A673 (cell line): ENCODE measurements around the gene PPP1R16B. TPM values are rescaled to one million over a fixed set of nuclear protein-coding genes. Genes with fewer than 3 reads are reported as not detected.

ENCODE experiments used
- BruUV-seq: library from RNA; stranded (reverse); fragments of 400-500 nt; replicated peaks from 2 replicates; lab custom pipeline; 2021; lab: Mats Ljungman, UMichigan
- CTCF ChIA-PET: fragments of 300-600 bp; sonication (Branson Sonifier 250); formaldehyde crosslinking; loops from one replicate; lab custom pipeline; 2022; ENCODE audit warnings: antibody characterized with exemption; lab: Charles Lee
- POLR2A ChIA-PET: fragments of 300-600 bp; sonication (Branson Sonifier 250); formaldehyde crosslinking; loops from one replicate; lab custom pipeline; 2022; ENCODE audit warnings: antibody characterized with exemption; ENCODE audit not compliant: low non-redundant PET; lab: Charles Lee
- DNase-seq: peaks from one replicate; pipeline ENCODE4 v3.0.0-alpha.2; 2015; ENCODE audit warnings: low spot score
- H3K27ac ChIP-seq: fragments of 200-600 bp; sonication (generic); 2 replicates; pipeline ENCODE4 v1.5.1; 2016; ENCODE audit warnings: mixed run types, low read depth, mild to moderate bottlenecking, mixed read lengths, antibody characterized with exemption, low read length; ENCODE audit not compliant: poor library complexity, severe bottlenecking
- H3K27me3 ChIP-seq: fragments of 200-600 bp; sonication (generic); replicated peaks from 2 replicates; pipeline ENCODE4 v1.6.1; 2017; ENCODE audit warnings: mixed run types, low read depth, mild to moderate bottlenecking, mixed read lengths, antibody characterized with exemption, low read length; ENCODE audit not compliant: insufficient read depth, poor library complexity
- H3K36me3 ChIP-seq: fragments of 200-600 bp; sonication (generic); 2 replicates; pipeline ENCODE4 v1.6.1; 2016; ENCODE audit warnings: mixed run types, mild to moderate bottlenecking, mixed read lengths, antibody characterized with exemption, low read length; ENCODE audit not compliant: insufficient read depth, poor library complexity, severe bottlenecking
- H3K4me1 ChIP-seq: fragments of 200-600 bp; sonication (generic); 2 replicates; pipeline ENCODE4 v1.6.1; 2017; ENCODE audit warnings: mixed run types, mild to moderate bottlenecking, mixed read lengths, antibody characterized with exemption, low read length; ENCODE audit not compliant: insufficient read depth, poor library complexity, severe bottlenecking
- H3K4me3 ChIP-seq: fragments of 200-600 bp; sonication (generic); 2 replicates; pipeline ENCODE4 v1.5.1; 2016; ENCODE audit warnings: low read depth, mixed run types, mild to moderate bottlenecking, mixed read lengths, low read length; ENCODE audit not compliant: poor library complexity, severe bottlenecking
- H3K9me3 ChIP-seq: fragments of 200-600 bp; sonication (generic); 2 replicates; pipeline ENCODE4 v1.6.1; 2016; ENCODE audit warnings: mixed run types, low read depth, mild to moderate bottlenecking, mixed read lengths, antibody characterized with exemption, low read length; ENCODE audit not compliant: poor library complexity, severe bottlenecking
- CTCF ChIP-seq: fragments of 300-800, 200-600 bp; sonication (generic); conservative IDR thresholded peaks from 2 replicates; pipeline ENCODE4 v1.5.1; 2017; ENCODE audit warnings: low read depth, mild to moderate bottlenecking, antibody characterized with exemption, low read length, moderate library complexity, mixed read lengths
- EZH2 ChIP-seq: fragments of 200-600 bp; sonication (generic); IDR thresholded peaks from 2 replicates; pipeline ENCODE4 v1.6.1; 2017; ENCODE audit warnings: borderline replicate concordance, low read depth, mild to moderate bottlenecking, mixed read lengths, antibody characterized with exemption, low read length; ENCODE audit not compliant: poor library complexity, severe bottlenecking
- intact Hi-C: fragments of 100-400 bp; cut with micrococcal nuclease; formaldehyde crosslinking; loops from one replicate; pipeline ENCODE4 v1.10.0; 2022; ENCODE audit not compliant: unreplicated experiment
- total RNA-seq: library from RNA; stranded (reverse); gene quantifications from 2 replicates; pipeline ENCODE4 v1.2.3, GENCODE V29; 2021

Gene PPP1R16B
- total RNA-seq, 1 experiment from 2014 or later = 0.17 TPM

DNA sequence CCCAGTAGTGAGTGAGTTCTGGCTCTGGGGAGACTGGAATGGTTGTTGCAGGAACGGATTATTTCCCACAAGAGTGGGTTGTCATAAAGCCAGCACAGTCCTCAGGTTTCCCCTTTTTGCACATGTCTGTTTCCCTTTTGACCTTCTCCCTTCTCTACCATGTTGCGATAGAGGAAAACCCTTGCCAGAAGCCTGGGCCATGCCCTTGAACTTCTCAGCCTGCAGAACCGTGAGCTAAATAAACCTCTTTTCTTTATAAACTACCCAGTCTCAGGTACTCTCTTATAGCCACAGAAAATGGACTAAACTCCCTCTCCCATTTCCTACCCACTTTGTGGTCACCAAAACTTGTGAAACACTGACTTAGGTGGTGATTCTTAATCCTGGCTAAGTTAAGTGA lies 7.2 kb upstream of the PPP1R16B start:
- Histone ChIP-seq H3K27ac (no peak overlapping the region), H3K36me3 (no peaks in the 10 kb centered on the region), H3K4me3 (no peak overlapping the region), H3K27me3 (no peaks in the 10 kb centered on the region), H3K9me3 (no peaks in the 10 kb centered on the region), H3K4me1 (no peaks in the 10 kb centered on the region)
- POLR2A ChIA-PET = no interaction called here
- BruUV-seq = no TSS peak
- DNase-seq = no peak
- intact Hi-C loops = no loop called here
- CTCF ChIA-PET = no interaction called here
- TF ChIP-seq EZH2 (no peak), CTCF (no peak)

DNA sequence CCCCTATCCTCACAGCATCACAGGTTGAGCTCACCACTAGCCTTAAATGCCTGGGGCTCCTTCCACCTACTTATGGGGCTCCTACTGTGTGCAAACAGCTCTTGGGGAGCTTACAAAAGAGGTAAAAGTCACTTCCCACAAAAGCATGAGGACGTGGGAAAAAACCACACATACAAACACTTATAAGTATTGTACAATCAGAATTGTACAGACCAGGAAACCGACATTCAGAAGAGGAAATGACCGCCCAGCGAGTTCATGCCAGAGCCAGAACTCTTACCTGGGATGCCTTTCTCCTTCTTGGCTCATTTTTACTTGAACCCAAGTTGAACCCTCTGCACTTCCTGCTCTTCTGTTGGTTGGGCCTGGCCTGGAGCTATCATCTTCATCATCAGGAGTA lies 6.3 kb upstream of the PPP1R16B start:
- Histone ChIP-seq H3K4me3 (no peak overlapping the region), H3K27ac (no peak overlapping the region), H3K27me3 (no peaks in the 10 kb centered on the region), H3K4me1 (no peaks in the 10 kb centered on the region), H3K9me3 (no peaks in the 10 kb centered on the region), H3K36me3 (no peaks in the 10 kb centered on the region)
- TF ChIP-seq EZH2 (no peak), CTCF (no peak)
- intact Hi-C loops = no loop called here
- POLR2A ChIA-PET = no interaction called here
- DNase-seq = no peak
- BruUV-seq = no TSS peak
- CTCF ChIA-PET = no interaction called here

DNA sequence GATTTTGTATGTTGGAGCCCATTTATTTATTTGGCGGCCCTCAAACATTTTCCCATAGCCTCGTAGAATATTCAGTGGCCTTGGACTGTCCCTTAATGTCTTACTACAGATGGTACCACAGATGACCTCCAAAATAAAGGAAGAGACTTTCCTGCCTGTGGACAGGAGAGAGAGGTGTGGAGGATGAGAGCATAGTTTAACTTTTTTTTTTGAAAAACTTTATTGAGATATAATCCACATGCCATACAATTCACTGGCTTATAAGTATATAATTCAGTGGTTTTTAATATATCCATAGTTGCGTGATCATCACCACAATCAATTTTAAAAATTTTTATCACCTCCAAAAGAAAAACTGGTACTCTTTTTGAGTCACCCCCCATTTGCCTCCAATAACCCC lies 4.6 kb upstream of the PPP1R16B start:
- BruUV-seq = no TSS peak
- H3K4me3 ChIP-seq = no peak overlapping the region
- H3K4me1 ChIP-seq = peaks cover 2% of the 10 kb centered on the region
- DNase-seq = no peak
- no peaks in the 10 kb centered on the region for H3K36me3 ChIP-seq
- TF ChIP-seq CTCF (no peak), EZH2 (no peak)
- intact Hi-C loops = no loop called here
- CTCF ChIA-PET = no interaction called here
- H3K9me3 ChIP-seq = no peaks in the 10 kb centered on the region
- POLR2A ChIA-PET = no interaction called here
- H3K27me3 ChIP-seq = peaks cover 9% of the 10 kb centered on the region
- H3K27ac ChIP-seq = no peak overlapping the region
